SK-N-MC (cell line): ENCODE data around the gene CCDC38.
"Not testable (repeated sequence)": the region's sequence is repeated elsewhere in the genome, so short reads cannot be mapped to it uniquely, and the experiment has no call there.

Source experiments
- DNase-seq: peaks from one replicate; pipeline ENCODE4 v3.0.0-alpha.2; 2011; ENCODE audit warnings: low read depth, low spot score
- H3K27ac ChIP-seq: fragments of 200-600 bp; sonication (generic); 2 replicates; pipeline ENCODE4 v1.5.1; 2016; ENCODE audit warnings: mixed run types
- H3K36me3 ChIP-seq: fragments of 200-600 bp; sonication (generic); 2 replicates; pipeline ENCODE4 v1.6.1; 2017; ENCODE audit warnings: antibody characterized with exemption, low read length, mixed read lengths; ENCODE audit not compliant: insufficient read depth
- H3K4me3 ChIP-seq: fragments of 200-600 bp; sonication (generic); 2 replicates; pipeline ENCODE4 v1.5.1; 2016
- H3K9ac ChIP-seq: fragments of 200-600 bp; sonication (generic); 2 replicates; pipeline ENCODE4 v1.8.0; 2017; ENCODE audit warnings: mixed run types, mixed read lengths; ENCODE audit not compliant: insufficient read length
- H3K9me3 ChIP-seq: fragments of 200-600 bp; sonication (generic); 2 replicates; pipeline ENCODE4 v1.6.1; 2017; ENCODE audit warnings: low read depth, mild to moderate bottlenecking, antibody characterized with exemption, low read length, moderate library complexity, mixed read lengths
- EZH2 ChIP-seq: fragments of 200-600 bp; sonication (generic); IDR thresholded peaks from one replicate; pipeline ENCODE4 v1.6.1; 2017; ENCODE audit warnings: antibody characterized with exemption
- FOXP2 ChIP-seq: optimal IDR thresholded peaks from 2 replicates; pipeline ENCODE3; 2011; ENCODE audit warnings: mild to moderate bottlenecking, moderate library complexity; ENCODE audit not compliant: insufficient read depth; ENCODE audit errors: extremely low read length, control extremely low read depth
- POLR2AphosphoS5 ChIP-seq: IDR thresholded peaks from 2 replicates; pipeline ENCODE4 v1.6.1; 2012; ENCODE audit warnings: mild to moderate bottlenecking, low read depth, low read length, borderline replicate concordance

Gene CCDC38

DNA sequence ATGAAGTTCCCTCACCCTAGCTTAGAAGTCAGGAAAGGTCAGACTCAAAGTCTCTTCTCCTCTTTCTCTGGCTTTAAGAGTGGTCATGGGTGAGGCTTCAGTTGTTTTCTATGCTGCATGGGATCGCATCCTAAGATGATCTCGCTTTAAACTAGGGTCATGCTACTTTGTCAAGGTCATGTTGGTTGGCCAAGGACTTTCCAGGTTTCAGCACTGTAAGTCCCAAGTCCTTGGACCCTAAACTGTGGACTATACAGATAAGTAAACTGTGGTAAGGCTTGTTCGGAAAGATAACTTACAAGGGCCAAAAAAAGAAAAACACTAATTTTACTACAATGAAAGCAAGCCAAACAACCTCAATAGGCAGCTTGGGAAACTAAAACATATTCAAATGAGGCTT is 36.4 kb upstream of the CCDC38 start:
- Histone ChIP-seq H3K36me3 (no peaks in the 10 kb centered on the region), H3K27ac (no peak overlapping the region), H3K4me3 (no peak overlapping the region), H3K9ac (no peak overlapping the region), H3K9me3 (no peaks in the 10 kb centered on the region)
- TF ChIP-seq POLR2AphosphoS5 (no peak), EZH2 (no peak), FOXP2 (no peak)
- no peak for DNase-seq

DNA sequence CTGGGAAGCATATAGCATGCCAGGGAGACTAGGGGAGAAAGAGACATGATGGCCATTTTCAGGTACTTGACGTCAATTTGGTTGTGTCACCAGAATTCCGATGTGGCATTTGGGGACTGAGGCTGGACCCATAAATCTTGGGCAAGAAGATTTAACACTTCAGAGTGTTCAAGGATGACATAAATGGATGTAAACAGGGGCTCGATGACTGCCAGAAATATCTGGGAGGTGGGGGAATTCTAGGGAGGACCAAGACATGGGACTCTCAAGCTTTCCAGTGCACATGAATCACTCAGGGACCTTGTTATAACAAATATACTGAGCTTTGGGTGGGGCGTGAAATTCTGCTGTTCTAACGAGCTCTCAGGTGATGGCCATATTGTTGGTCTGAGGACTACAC is 35.9 kb upstream of the CCDC38 start:
- DNase-seq = no peak

DNA sequence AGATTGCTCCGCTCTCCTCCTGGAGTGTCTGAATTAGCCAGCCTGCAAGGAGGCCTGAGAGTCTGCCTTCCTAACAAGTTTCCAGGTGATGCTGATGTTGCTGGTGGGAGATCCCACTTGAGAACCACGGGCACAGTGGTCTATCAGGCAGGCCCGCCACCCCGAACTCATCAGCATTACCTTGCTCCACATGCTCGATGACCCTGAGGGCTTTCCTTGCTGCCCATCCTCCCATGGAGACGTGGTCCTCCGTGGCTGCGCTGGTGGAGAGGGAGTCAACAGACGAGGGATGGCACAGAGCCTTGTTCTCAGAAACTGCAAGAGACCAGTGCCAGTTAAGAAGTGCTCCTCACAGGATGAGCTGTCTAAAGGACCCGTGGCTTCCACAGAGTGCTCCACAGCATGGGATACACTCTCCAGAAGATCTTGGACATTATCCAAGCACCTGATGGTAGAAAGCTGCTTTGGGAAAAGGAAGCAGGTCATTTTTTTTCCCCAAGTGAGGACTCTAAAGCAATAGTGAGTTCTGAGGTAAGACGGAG is 35.4 kb upstream of the CCDC38 start:
- H3K9me3 ChIP-seq = no peaks in the 10 kb centered on the region
- no peak for DNase-seq
- no peaks in the 10 kb centered on the region for H3K36me3 ChIP-seq
- no peak overlapping the region for H3K9ac ChIP-seq
- TF ChIP-seq FOXP2 = no peak
- no peak for TF ChIP-seq POLR2AphosphoS5
- no peak for TF ChIP-seq EZH2
- no peak overlapping the region for H3K27ac ChIP-seq
- no peak overlapping the region for H3K4me3 ChIP-seq

More for the DNA sequence above, 35.9 kb upstream of the CCDC38 start:
- Histone ChIP-seq H3K4me3 (no peak overlapping the region), H3K9ac (no peak overlapping the region), H3K36me3 (no peaks in the 10 kb centered on the region), H3K27ac (no peak overlapping the region), H3K9me3 (no peaks in the 10 kb centered on the region)
- TF ChIP-seq POLR2AphosphoS5 (no peak), FOXP2 (no peak), EZH2 (no peak)

DNA sequence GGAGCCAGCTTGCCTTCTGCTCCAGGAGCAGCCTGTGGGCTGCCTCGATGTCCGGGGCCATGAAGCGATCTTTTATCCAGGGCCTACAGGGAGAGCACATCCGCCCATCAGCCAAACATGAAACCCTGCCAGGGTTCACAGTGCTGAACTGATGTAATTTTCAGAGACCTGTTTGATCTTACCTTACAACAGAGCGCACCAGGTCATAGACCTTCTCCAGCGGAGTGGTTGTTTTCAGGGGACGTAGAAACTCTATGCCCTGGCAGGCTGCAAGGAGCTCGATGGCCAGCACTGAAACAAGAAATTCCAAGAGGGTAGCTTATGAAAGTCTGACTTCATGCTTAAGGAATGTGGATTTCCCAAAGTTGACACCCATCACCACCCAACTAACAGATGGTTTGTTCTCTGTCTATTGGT is 34.0 kb upstream of the CCDC38 start:
- no peaks in the 10 kb centered on the region for H3K36me3 ChIP-seq
- no peak for TF ChIP-seq EZH2
- TF ChIP-seq POLR2AphosphoS5 = no peak
- no peak for TF ChIP-seq FOXP2
- no peak overlapping the region for H3K27ac ChIP-seq
- H3K4me3 ChIP-seq = no peak overlapping the region
- no peaks in the 10 kb centered on the region for H3K9me3 ChIP-seq
- no peak overlapping the region for H3K9ac ChIP-seq
- no peak for DNase-seq

DNA sequence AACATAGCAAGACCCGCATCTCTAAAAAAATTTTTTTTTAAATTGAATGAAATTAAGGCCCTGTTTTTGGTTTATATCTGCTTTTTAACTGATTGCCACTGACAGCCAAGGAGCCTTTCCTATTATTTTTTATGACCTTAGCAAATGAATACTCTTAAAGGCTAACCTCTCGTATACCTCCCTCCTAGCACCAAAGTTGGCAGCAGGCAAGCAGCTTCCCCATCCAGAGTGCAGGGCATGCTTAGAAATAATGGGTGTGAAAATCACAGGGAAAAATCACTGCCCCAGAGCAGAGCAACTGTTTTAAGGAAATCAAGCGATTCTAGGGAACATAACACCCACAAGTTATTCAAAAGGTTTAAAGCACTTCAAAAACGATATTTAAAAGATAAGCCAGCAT is 33.1 kb upstream of the CCDC38 start:
- no peak for TF ChIP-seq FOXP2
- no peak for TF ChIP-seq POLR2AphosphoS5
- TF ChIP-seq EZH2 = no peak
- Histone ChIP-seq H3K4me3 (no peak overlapping the region), H3K9me3 (no peaks in the 10 kb centered on the region), H3K27ac (no peak overlapping the region), H3K36me3 (no peaks in the 10 kb centered on the region), H3K9ac (no peak overlapping the region)
- no peak for DNase-seq

DNA sequence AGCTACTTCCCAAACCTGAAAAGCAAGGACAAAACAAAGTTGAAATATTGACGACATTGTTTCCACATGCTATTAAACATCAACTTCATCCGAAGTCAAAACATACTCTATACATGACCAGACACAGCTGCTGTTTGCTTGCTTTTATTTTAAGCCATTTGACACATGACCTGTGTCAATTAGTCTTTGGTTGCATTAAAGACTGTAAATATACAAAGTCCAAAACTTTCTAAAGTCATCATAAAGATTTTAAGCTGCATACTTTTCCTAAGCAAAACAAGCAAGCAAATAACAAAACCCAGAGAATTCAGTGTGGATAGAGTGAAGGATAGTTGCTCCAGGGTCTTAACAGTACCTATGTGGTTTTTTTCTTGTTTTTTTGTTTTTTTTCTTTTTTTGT is 31.9 kb upstream of the CCDC38 start:
- H3K27ac ChIP-seq = no peak overlapping the region
- no peak overlapping the region for H3K4me3 ChIP-seq
- no peaks in the 10 kb centered on the region for H3K9me3 ChIP-seq
- TF ChIP-seq FOXP2 (no peak), EZH2 (no peak), POLR2AphosphoS5 (no peak)
- no peaks in the 10 kb centered on the region for H3K36me3 ChIP-seq
- no peak overlapping the region for H3K9ac ChIP-seq
- no peak for DNase-seq

DNA sequence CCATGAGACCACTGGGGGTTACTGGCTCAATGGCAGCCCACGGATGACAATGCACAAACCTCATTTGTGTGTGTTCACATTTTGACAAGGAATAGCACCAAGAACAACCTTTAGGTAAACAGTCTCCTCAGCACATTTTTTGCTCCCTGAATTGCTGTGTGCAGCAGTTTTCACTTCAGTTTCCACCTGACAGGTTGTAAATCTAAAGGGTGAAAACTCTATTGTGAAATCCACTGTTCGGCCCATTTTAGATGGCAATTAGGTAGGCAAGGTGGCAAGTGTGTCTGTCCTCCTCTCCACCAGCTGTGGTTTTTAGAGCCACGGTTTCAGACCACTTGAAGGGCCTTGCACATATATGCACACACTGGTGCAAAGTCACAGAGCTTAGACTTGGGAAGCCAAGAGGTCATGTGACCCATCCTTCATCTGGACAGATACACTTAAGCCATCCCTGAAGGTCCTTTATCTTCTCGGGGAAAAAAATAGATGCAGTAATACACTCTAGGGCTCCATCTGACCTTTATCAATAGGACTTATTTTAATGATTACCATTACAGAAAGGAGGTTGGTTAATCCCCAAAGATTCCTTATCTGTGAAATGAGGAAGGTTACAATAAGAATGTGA is 30.5 kb upstream of the CCDC38 start:
- Histone ChIP-seq H3K4me3 (no peak overlapping the region), H3K9me3 (no peaks in the 10 kb centered on the region), H3K36me3 (no peaks in the 10 kb centered on the region), H3K27ac (no peak overlapping the region), H3K9ac (no peak overlapping the region)
- TF ChIP-seq POLR2AphosphoS5 (no peak), EZH2 (no peak), FOXP2 (no peak)
- DNase-seq = no peak

DNA sequence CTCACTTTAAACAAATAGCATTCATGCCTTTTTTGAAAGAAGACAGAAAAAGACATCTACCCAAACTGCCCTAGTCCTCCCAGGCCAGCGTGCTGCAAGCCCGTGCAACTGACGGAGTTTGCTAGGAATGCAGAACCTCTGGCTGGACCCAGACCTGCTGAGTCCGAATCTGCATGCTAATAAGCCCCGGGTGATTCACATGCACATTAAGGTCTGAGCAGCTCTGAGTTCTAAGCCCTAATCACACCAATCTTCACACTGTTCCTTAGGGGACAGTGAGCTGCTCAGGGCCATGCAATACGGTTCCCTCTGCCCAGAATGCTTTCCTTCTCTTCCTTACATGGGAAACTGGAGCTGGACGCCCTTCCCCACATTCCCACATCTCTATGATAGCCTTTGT is 28.5 kb upstream of the CCDC38 start:
- Histone ChIP-seq H3K27ac (no peak overlapping the region), H3K9ac (no peak overlapping the region), H3K9me3 (no peaks in the 10 kb centered on the region), H3K4me3 (no peak overlapping the region), H3K36me3 (no peaks in the 10 kb centered on the region)
- no peak for TF ChIP-seq POLR2AphosphoS5
- TF ChIP-seq EZH2 = no peak
- TF ChIP-seq FOXP2 = no peak
- no peak for DNase-seq

DNA sequence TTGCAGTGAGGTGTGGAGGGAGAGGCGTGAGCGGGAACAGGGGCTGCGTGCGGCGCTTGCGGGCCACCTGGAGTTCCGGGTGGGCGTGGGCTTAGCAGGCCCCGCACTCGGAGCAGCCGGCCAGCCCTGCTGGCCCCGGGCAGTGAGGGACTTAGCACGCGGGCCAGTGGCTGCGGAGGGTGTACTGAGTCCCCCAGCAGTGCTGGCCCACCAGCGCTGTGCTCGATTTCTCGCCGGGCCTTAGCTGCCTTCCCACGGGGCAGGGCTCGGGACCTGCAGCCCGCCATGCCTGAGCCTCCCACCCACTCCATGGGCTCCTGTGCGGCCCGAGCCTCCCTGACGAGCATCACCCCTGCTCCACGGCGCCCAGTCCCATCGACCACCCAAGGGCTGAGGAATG is 26.7 kb upstream of the CCDC38 start:
- DNase-seq, H3K36me3 ChIP-seq, H3K27ac ChIP-seq, H3K9me3 ChIP-seq, H3K9ac ChIP-seq, H3K4me3 ChIP-seq: not testable (repeated sequence)
